ENCODE measurements around the gene AVL9. TPM values are rescaled to one million over a fixed set of nuclear protein-coding genes. Genes with fewer than 3 reads are reported as not detected.
"Not testable (repeated sequence)": the region's sequence is repeated elsewhere in the genome, so short reads cannot be mapped to it uniquely, and the experiment has no call there.

Gene AVL9
- total and polyA plus RNA-seq, 10 donors, result 8.4 to 54.8 (median 34.3) TPM

DNA sequence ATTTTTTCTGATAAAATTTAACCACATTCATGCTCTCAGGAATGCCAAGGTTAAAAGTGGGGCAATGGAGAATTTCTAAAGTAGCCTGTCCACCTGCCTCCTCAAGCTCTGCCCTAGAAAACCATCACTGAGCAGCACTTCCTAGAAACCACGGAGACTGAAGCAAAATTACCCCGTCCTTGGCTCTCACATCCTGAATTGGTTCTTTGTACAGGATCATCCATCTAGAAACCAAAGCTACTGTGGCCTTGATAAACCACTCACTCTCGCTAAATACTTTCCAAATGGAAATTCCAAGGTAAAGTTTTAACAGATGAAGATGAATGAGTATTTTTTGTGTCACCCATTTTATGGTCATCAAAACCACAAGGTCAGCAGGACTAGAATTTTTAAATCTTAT lies 96.6 kb downstream of the AVL9 start:
- peaks cover 7 to 30% (median 19%) of the 10 kb centered on the region in 6 donors for H3K4me1 ChIP-seq
- H3K27ac ChIP-seq, result peak overlapping the region in 1 of 8 donors; percentile 22
- no peak for TF ChIP-seq POLR2A (IDR thresholded peaks at IDR 0.05)
- no peak for TF ChIP-seq POLR2AphosphoS5 (IDR thresholded peaks at IDR 0.05)
- TF ChIP-seq, protein P1, sequence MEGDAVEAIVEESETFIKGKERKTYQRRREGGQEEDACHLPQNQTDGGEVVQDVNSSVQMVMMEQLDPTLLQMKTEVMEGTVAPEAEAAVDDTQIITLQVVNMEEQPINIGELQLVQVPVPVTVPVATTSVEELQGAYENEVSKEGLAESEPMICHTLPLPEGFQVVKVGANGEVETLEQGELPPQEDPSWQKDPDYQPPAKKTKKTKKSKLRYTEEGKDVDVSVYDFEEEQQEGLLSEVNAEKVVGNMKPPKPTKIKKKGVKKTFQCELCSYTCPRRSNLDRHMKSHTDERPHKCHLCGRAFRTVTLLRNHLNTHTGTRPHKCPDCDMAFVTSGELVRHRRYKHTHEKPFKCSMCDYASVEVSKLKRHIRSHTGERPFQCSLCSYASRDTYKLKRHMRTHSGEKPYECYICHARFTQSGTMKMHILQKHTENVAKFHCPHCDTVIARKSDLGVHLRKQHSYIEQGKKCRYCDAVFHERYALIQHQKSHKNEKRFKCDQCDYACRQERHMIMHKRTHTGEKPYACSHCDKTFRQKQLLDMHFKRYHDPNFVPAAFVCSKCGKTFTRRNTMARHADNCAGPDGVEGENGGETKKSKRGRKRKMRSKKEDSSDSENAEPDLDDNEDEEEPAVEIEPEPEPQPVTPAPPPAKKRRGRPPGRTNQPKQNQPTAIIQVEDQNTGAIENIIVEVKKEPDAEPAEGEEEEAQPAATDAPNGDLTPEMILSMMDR (IDR thresholded peaks at IDR 0.05 in 8 of 11, conservative IDR thresholded peaks at IDR 0.05 in 3 of 11), result no peak
- H3K4me3 ChIP-seq, result no peak overlapping the region
- no peak for DNase-seq
- H3K27me3 ChIP-seq (replicated peaks in 1 of 7), result no peaks in the 10 kb centered on the region
- 60 to 88% (median 67%) methylated on average over 3 of the region's 3 CpGs for whole genome bisulfite sequencing, 5 donors
- no peaks in the 10 kb centered on the region for H3K9me3 ChIP-seq
- H3K36me3 ChIP-seq, result peaks cover 0 to 35% (median 4%) of the 10 kb centered on the region in 6 donors
- intact Hi-C loops (cut with DNase I; ENCODE audit: low total_unique reads), result no loop called here

DNA sequence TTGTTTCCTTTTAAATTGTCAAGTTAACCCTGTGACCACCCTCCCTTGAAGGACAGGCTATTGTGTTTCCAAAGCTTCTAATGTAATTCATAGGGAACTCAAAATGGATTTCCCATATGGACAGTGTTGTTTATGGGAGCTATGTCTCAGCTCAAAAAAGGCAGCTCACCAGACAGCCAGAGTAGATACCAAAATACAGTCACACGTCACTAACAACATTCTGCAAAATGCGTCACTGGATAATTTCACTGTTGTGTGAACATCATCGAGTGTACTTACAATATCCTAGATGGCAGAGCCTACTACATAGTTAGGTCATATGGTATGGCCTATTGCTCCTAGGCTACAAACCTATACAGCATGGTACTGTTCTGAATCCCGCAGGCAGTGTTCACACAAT lies 97.4 kb downstream of the AVL9 start:
- Histone ChIP-seq H3K4me1 (peaks cover 0 to 22% (median 12%) of the 10 kb centered on the region in 6 donors), H3K36me3 (peaks cover 0 to 36% (median 4%) of the 10 kb centered on the region in 6 donors), H3K27me3 (replicated peaks in 1 of 7) (no peaks in the 10 kb centered on the region), H3K9me3 (peaks cover 0 to 3% (median 0%) of the 10 kb centered on the region in 8 donors), H3K4me3 (no peak overlapping the region), H3K27ac (no peak overlapping the region)
- no peak for DNase-seq
- TF ChIP-seq POLR2AphosphoS5 (IDR thresholded peaks at IDR 0.05) (no peak), POLR2A (IDR thresholded peaks at IDR 0.05) (no peak)
- TF ChIP-seq, protein P1 (IDR thresholded peaks at IDR 0.05 in 8 of 11, conservative IDR thresholded peaks at IDR 0.05 in 3 of 11), result no peak
- intact Hi-C loops (cut with DNase I; ENCODE audit: low total_unique reads), result no loop called here
- 94 to 98% (median 96%) methylated on average over 4 of the region's 4 CpGs for WGBS, 5 donors

- DNase-seq, result no peak
- Histone ChIP-seq H3K27me3 (replicated peaks in 1 of 7) (no peaks in the 10 kb centered on the region), H3K4me3 (no peak overlapping the region), H3K4me1 (no peaks in the 10 kb centered on the region), H3K36me3 (peaks cover 0 to 23% (median 0%) of the 10 kb centered on the region in 6 donors), H3K9me3 (peaks cover 0 to 11% (median 0%) of the 10 kb centered on the region in 8 donors), H3K27ac (no peak overlapping the region)
- 87 to 95% (median 93%) methylated on average over 5 of the region's 5 CpGs for whole genome bisulfite sequencing, 5 donors
- intact Hi-C loops (cut with DNase I; ENCODE audit: low total_unique reads), result no loop called here
- TF ChIP-seq POLR2AphosphoS5 (IDR thresholded peaks at IDR 0.05) (no peak), POLR2A (IDR thresholded peaks at IDR 0.05) (no peak)
- TF ChIP-seq, protein P1 (IDR thresholded peaks at IDR 0.05 in 8 of 11, conservative IDR thresholded peaks at IDR 0.05 in 3 of 11), result no peak
These were observed 99.7 kb downstream of the AVL9 start for GRCh38 chr7:32594965-32595490.

DNA sequence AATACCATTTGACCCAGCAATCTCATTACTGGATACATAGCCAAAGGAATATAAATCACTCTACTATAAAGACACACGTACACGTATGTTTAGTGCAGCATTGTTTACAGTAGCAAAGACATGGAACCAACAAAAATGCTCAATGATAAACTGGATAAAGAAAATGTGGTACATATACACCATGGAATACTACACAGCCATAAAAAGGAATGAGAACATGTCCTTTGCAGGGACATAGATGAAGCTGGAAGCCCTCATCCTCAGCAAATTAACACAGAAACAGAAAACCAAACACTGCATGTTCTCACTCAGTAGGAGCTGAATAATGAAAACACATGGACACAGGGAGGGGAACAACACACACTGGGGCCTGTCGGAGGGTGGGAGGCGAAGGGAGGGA lies 105.9 kb downstream of the AVL9 start:
- Histone ChIP-seq H3K9me3 (peaks cover 0 to 33% (median 12%) of the 10 kb centered on the region in 8 donors), H3K36me3 (peaks cover 0 to 16% (median 0%) of the 10 kb centered on the region in 6 donors)
- H3K4me3 ChIP-seq; DNase-seq; H3K27ac ChIP-seq; intact Hi-C loops (cut with DNase I; ENCODE audit: low total_unique reads); H3K27me3 ChIP-seq (replicated peaks in 1 of 7); H3K4me1 ChIP-seq: not testable (repeated sequence)
- WGBS, 5 donors, result 89 to 98% (median 96%) methylated on average over 4 of the region's 4 CpGs
